H7 (cell line): ENCODE measurements around the gene NFIL3. TPM values are rescaled to one million over a fixed set of nuclear protein-coding genes. Genes with fewer than 3 reads are reported as not detected.

ENCODE experiments used
- DNase-seq: peaks from one replicate; pipeline ENCODE4 v3.0.0; 2012
- H3K27me3 ChIP-seq: 2 replicates; pipeline ENCODE4 v1.6.0; 2011; ENCODE audit warnings: mild to moderate bottlenecking, low read length; ENCODE audit not compliant: control insufficient read depth, insufficient read depth
- H3K36me3 ChIP-seq: replicated peaks from 2 replicates; pipeline ENCODE4 v1.5.1; 2011; ENCODE audit warnings: low read length; ENCODE audit not compliant: control insufficient read depth, insufficient read depth
- H3K4me3 ChIP-seq: 2 replicates; pipeline ENCODE4 v1.5.1; 2011; ENCODE audit warnings: low read depth, mild to moderate bottlenecking, control low read depth, low read length, moderate library complexity; ENCODE audit not compliant: insufficient read depth
- total RNA-seq: library from RNA; depleted of rRNA; stranded (reverse); fragments of >200 nt; shearing (Covaris generic); gene quantifications from 2 replicates; pipeline ENCODE4 v1.2.3, GENCODE V29; 2014

The NFIL3 gene
- total RNA-seq, 1 experiment from 2014 or later = 5.0 TPM

DNA sequence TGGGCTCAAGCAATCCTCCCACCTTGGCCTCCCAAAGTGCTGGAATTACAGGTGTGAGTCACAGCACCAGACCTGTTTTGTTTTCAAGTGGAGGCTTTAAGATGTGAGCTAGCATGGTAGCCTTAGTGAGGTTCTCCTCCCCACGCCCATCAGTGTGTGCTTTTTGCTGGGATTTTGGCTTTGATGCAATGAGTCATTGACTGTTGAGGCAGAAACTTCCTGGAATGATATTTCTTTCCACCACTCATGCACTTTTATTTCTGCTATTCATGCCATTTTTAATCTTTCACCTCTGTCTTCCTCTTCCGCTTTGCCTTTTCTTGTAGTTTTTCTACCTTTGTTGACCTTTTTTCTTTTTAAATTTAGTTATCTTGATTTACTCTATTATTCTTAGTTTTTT lies 4.2 kb upstream of the NFIL3 start:
- no peaks in the 10 kb centered on the region for H3K36me3 ChIP-seq
- no peak overlapping the region for H3K4me3 ChIP-seq
- H3K27me3 ChIP-seq = peaks cover 19% of the 10 kb centered on the region
- no peak for DNase-seq

DNA sequence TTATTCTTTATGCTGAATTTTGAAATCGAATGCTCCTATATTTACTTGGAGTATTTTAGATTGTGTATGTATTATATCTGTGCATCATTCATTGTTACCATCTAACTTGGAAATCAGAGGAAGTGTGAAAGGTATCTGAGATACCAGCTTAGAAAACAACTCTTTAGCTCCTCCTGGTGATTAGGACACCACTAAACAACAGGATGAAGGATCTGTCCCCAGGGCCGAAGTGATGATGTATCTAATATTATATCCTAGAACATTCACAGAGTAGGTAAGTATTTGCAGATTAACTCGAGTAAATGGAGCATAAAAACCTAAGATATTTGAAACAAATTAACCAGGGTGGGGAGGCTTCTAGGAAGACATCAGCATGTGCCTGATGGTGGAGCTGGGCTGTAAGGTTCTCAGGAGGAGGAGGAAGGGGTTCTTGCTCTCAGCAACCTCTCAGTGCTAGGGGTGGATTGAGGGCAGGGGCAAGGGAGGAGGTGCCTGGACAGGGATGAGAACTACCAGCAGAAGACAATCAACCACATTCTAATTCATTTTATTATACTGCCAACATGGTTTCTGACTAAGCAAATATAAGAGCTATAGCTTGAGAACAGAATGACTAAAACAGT lies 2.6 kb upstream of the NFIL3 start:
- Histone ChIP-seq H3K4me3 (no peak overlapping the region), H3K27me3 (peaks cover 33% of the 10 kb centered on the region), H3K36me3 (no peaks in the 10 kb centered on the region)
- DNase-seq = peak; percentile 58

DNA sequence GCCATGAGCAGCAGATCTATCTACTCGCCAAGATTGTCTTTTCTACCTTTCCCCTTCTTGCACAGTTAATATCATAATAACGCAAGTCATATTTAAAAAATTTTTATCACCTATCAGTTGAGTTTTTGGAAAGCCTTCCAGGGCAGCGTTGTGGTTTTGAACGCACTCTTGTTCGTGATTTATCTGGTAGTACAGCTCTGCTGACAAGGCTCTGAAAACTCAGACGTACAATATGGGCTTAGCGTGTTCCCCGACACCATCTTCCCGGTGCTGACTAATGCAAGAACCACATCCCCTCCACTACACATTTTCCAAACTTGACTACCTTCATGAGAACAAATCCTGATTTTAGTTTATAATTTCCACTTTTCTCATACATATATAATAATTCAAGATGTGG lies 1.6 kb upstream of the NFIL3 start:
- Histone ChIP-seq H3K36me3 (no peaks in the 10 kb centered on the region), H3K4me3 (no peak overlapping the region), H3K27me3 (peaks cover 35% of the 10 kb centered on the region)
- no peak for DNase-seq

DNA sequence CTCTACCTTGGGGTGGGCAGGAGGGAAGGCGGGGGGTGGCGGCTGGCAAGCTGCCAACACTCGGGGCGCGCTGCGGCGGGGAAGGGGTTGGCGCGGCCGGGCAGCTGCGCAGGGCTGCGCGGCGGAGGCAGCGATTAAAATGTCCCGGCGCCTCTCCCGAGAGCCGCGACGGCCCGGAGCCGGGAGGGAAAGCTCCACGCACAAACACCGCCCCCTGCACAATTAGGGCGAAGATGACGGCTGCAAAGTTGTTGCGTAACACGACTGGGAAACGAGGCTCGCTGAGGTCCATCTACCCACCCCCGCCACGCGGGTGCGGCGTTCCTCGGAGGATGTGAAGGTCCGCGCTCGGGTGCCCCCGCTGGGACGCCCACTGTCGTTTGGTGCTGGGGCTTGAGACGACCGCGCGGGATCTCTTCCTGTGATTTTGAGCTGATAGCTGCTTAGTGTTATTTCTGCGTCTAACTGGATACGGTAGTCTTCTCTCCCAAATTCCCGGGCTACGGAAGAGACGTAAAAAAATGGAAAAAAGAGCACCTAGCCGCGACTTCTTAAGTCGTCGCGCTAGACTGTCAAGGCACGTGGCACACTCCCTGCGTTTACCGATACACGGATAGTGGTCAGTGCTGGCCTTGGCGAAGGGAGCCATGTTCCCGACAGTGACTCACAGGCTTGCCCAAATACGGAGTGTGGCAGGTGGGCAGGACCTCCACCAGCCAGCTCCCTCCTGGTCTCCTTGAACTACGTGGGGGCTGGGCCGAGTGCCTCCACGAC lies 958 bp upstream of the NFIL3 start:
- DNase-seq = peak; percentile 65
- peaks cover 35% of the 10 kb centered on the region for H3K27me3 ChIP-seq
- H3K4me3 ChIP-seq = peak overlapping the region; percentile 81
- no peaks in the 10 kb centered on the region for H3K36me3 ChIP-seq

DNA sequence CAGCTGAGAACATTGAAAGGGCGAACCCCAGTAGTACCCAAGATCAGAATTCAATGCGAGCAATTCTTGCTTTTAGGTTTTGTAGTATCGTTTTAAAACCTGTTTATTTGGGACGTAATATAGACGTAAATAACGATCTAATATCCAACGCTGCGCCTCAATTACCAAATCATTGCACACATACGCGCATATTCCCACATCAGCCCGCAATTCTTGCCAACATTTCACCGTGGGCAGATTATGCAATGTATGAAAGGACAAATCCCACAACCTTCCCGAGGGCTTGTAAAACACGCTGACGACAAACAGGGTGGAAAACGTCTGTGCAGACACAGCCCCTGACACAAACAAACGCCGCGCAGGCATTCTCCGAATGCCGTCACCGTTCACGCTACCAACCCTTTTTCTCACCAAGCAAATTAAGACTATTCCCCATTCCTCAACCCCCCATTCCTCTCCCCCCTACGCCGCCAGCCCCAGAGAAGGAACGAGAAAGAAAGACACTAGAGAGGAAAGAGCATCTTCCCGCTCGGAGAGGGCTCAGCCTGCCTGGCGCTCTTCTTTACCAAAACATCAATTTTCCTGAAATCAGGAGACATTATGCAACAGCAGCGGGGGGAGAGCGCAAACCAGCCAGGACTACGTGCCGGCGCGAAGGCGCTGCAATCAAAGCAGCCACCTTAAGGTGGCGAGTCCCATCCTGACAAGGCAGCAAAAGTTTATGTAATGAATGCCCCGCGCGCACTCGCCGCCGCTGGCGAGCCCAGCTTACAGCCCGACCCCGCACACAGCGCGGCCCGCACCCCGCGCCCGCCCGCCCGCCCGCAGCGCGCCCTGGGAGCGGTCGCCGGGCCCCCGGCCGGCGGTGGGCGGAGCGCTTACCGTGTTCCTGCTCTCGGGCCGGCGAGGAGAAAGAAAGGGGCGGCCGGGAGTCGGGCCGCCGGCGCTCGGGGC lies 597 bp downstream of the NFIL3 start:
- Histone ChIP-seq H3K27me3 (peaks cover 35% of the 10 kb centered on the region), H3K36me3 (no peaks in the 10 kb centered on the region), H3K4me3 (peak overlapping the region; percentile 64)
- no peak for DNase-seq

DNA sequence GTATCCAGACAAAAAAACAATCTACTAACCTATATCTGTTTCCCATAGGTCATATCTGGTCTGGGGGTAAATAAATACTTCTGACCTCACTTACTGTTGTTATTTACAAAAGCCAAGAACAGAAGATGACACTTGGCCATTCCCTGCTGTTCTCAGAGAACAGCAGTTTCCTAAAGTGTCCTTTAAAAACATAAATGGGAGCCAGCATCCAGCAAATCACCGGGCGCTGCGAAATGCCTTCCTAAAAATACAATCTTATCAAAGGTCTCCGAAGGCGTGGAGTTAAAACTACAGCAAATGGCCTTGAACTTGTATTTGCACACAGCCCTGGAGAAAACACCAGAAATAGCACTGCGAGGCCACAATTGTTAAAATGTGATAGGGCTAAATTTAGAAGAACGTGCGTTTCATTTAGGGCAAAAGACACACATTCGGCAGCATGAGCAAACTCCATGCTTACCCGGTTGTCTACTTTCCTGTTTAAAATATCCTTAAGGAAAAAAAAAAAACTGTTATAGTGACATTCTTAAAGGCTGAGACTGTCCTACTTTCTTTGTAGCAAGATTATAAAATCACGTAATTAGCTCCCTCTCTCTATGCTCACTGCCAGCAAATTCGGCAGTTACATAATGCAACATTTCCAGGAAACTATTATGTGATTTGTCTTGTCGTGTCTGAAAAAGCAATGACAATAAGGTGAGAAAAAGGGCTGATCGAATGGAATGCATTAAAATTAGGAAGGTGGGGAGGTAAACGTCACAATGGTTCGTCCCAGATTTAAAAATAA lies 1.5 kb downstream of the NFIL3 start:
- Histone ChIP-seq H3K4me3 (peak overlapping the region; percentile 64), H3K27me3 (peaks cover 35% of the 10 kb centered on the region), H3K36me3 (no peaks in the 10 kb centered on the region)
- no peak for DNase-seq

DNA sequence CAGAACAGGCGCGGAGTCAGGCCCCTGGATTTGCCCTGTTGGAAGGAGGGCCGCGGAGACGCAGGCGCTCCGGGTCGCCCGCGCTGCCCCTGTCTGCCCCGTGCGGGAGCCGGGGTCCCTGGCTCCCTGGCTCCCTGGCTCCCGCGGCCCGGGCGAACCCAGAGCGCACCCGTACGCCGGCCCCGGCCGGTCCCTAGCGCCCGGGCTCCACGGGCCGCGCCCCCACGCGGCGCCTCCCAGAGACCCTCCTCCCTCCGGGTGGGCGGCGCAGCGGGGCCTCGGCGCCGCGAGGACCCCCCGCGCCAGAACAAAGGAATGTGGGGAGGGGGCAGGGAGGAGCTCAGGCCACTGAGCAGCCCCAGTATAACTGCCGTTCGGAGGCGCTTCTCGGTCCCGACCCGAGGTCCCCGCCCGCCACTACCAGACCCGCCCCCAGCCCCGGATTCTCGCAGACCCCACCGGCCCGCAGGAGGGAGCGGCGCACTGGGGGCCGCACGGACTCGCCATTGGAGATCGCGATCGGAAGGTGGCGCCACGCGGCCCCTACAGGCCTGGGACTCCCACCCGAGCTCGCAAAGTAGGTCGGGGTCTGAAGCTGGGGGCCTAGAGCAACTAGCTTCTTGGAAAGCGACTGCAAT lies 2.4 kb downstream of the NFIL3 start:
- DNase-seq = peak; percentile 88
- peaks cover 35% of the 10 kb centered on the region for H3K27me3 ChIP-seq
- H3K36me3 ChIP-seq = no peaks in the 10 kb centered on the region
- H3K4me3 ChIP-seq = peak overlapping the region; percentile 46

DNA sequence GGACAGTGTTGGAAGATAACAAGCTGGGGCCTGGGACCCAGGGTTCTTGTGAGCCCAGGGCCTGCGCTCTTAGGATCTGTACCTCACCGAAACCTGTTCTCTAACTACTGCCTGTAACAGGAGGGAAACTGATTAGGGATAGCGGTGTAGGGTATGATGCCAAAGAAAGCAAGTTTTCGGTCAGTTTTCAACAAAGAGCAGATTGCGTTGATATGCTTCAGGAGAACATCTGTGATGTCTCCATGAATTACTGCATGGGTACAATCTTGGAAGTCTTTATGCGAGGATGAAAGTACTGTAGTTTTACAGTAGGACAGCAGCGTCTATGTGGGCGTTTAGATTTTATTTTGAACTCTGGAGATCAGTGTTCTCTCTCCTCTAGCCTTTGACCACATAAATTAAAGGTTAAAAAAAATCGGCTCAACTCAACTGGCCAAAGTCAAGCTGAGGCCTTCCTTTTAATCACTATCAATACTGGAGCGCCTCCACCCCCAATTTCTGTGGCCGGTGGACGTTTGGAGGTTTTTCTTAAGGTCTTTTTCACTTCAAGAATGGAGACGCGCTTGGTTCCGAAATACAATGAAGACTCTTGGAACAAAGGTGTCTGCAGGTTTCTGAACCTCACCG lies 3.0 kb downstream of the NFIL3 start:
- no peaks in the 10 kb centered on the region for H3K36me3 ChIP-seq
- no peak for DNase-seq
- H3K27me3 ChIP-seq = peaks cover 33% of the 10 kb centered on the region
- peak overlapping the region; percentile 46 for H3K4me3 ChIP-seq

DNA sequence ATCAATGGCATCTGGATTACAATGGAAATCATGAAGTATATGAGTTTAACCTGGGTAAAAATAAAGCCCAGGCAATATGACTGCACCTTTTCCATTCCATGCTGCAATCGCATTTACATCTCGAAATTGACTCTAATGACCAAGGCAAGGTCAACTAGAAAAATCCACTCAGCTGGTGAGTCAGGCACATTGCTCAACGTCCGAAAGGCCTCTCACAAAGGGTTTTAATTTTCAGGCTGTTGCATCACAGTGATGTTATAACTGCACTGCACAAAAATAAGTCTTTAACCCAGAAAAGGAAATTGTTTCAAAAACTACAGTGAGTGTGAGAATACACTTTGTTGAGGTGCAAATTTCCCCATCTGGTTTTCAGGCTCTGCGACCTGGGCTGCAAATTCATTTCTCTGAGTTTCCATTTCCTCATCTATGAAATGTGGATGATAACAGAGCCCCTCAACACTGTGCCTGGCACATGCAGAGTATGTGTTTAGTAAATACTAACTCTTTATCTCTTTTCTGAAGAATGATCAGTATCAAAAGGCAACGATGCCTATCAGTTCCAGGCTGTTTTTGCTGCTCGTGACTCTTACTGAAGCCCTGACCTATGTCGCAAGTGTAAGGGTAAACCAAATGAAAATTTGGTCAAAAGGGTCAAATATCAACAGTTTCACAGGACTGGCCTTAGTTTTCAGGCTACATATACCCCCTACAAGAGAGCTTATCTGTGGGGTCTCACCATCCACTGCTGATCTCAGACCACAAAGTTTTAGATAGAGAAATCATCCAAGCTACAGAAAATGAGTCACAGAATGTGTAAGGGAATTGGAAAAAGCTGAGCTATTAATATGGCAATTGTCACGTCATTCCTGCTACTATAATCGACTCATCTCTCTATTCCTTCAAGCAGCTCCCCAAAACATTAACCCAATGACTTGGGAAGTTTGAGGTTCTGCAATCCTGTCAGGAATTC lies 4.1 kb downstream of the NFIL3 start:
- H3K36me3 ChIP-seq = no peaks in the 10 kb centered on the region
- H3K4me3 ChIP-seq = no peak overlapping the region
- DNase-seq = no peak
- H3K27me3 ChIP-seq = peaks cover 22% of the 10 kb centered on the region

DNA sequence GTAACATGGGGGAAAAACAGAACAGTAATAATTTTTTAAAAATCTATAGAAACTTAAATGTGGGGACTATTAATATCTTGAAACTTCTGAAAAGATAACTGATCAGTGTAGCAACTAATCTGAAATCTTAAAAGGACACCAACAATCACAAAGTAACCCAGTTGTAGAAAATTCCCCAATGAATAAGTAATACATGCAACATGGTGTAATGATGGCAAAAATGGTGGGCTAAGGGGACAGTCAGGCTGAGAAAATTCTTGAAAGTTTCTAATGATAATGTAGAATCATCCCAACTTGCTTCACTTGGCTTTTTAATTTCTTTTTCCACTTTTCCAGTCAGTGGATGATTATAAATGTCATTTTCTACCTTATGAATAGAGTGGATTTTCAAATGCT lies 5.4 kb downstream of the NFIL3 start:
- Histone ChIP-seq H3K4me3 (no peak overlapping the region), H3K27me3 (peaks cover 15% of the 10 kb centered on the region), H3K36me3 (no peaks in the 10 kb centered on the region)
- DNase-seq = no peak

DNA sequence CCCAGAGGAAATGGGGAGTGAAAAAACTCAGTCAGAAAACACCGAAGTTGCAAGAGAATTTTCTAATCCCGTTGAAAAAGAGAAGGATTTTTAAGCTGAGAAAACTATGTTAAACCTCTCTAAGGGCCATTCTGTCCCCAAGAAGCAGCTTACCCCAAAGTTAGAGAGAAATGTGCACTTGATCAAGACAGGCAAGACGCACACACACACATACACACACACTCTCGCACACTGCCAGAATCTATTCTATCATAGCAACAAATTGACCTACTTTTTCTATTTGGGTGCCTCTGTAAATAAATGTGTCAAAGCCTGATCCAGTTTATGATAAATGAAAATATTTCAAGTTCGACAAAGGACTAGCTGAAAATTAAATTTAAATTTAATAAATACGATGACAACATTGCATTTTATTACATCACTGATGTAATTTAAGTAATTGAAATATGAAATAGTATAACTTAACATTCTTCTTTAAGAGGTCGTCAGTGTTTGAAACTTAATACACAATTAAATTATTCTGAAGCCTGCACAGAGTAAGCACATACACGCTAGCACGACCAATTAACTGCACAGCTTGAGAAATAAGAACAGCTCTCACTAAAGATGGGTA lies 5.9 kb downstream of the NFIL3 start:
- DNase-seq = no peak
- no peaks in the 10 kb centered on the region for H3K36me3 ChIP-seq
- peaks cover 14% of the 10 kb centered on the region for H3K27me3 ChIP-seq
- H3K4me3 ChIP-seq = no peak overlapping the region

DNA sequence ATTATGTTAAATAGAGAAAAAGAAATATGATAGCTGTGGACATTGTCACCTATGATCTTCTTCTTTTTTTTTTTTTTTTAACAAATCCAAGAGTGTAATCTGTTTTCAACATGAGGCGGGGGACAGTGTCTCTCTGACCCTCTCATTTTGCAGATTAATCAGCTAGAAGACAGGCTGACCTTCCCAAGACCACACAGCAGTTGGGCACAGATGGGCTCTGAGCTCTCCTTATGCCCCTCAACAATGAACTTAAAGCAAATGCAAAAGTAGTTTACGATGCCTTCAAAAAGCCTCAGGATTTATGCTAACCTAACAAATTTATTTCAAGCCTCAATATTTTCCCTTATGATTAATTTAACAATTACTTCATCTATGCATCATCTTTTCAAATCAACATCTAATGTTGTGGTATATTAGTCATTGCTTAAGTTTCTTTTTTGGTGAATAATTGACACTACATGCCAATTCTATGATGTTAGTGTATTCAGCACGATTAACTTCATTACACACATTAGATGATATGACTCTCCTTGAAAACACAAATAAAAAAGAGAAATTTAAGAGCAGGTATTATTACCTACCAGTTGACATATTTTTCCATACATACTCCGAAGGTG lies 7.4 kb downstream of the NFIL3 start:
- Histone ChIP-seq H3K4me3 (no peak overlapping the region), H3K27me3 (peaks cover 1% of the 10 kb centered on the region; the same call in 1 of the 2 replicates), H3K36me3 (no peaks in the 10 kb centered on the region)
- no peak for DNase-seq
